SK-MEL-5 (cell line): ENCODE results near the gene SLC2A6. TPM values are rescaled to one million over a fixed set of nuclear protein-coding genes. Genes with fewer than 3 reads are reported as not detected.
A peak's percentile ranks its signal among the peaks of the same experiment; 100 is the strongest.
"Not testable (repeated sequence)": the region's sequence is repeated elsewhere in the genome, so short reads cannot be mapped to it uniquely, and the experiment has no call there.

ENCODE experiments used
- DNase-seq: peaks from one replicate; pipeline ENCODE4 v3.0.0-alpha.2; 2016; ENCODE audit warnings: low read depth, low spot score
- in situ Hi-C: cut with HindIII; loops from 2 replicates; pipeline ENCODE4 v1.10.0; 2016; ENCODE audit warnings: low sequenced_read_pairs, high pct_unique_total_duplicates, low pct_unique_long_range_greater_than_20kb
- total RNA-seq: library from RNA; depleted of rRNA; stranded (reverse); fragments of >200 nt; shearing (Covaris generic); gene quantifications from 2 replicates; pipeline ENCODE4 v1.2.3, GENCODE V29; 2014

SLC2A6 gene
- total RNA-seq, 1 experiment from 2014 or later: 5.0 TPM

DNA sequence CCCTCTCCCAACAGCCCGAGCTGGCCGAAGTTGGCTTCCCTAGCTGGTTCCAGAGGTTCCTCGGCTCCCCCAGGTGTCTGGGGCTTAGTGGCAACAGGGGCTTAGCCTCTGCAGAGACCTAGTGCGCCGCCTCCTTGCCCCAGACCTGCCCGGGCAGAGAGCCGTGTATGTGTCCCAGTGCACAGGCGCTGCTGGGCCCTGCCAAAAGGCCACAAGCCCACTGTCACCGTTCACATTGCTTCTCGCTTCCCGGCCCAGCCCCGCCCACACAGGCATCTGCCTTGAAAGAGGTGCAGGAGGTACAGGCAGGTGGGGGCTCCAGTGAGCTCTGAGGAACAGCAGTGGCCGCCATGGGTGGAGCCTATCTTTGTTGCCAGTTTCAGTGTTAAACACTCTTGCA lies 21.7 kb downstream of the SLC2A6 start:
- in situ Hi-C loops: no loop called here
- no peak for DNase-seq

DNA sequence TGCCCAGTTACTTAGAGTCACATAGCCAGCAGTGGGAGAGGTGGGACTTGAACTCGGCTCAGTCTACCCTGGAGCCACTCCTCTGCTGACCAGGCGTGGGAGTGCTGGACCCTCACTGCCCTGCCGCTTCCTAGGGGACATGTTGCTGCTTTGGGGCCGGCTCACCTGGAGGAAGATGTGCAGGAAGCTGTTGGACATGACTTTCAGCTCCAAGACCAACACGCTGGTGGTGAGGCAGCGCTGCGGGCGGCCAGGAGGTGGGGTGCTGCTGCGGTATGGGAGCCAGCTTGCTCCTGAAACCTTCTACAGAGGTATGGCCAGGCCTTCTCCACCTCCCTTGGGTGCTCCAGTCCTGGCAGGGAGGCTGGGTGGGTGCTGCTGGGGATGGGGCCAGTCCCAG lies 22.5 kb downstream of the SLC2A6 start:
- no peak for DNase-seq
- in situ Hi-C loops: no loop called here

DNA sequence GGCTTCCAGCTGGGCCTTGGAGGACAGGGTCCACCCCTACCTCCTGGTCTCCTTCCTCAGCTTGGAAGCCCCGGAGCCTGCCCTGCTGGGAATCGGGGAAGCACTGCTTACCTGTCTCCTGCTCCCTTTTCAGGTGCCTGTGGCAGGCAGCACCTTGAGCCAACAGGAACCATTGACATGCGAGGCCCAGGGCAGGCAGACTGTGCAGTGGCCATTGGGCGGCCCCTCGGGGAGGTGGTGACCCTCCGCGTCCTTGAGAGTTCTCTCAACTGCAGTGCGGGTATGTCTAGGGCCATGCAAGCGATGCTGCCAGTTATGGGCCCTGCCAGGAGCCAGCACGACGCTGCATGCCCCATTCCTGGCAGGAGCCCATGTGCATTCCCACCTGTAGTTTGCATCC lies 23.0 kb downstream of the SLC2A6 start:
- in situ Hi-C loops: no loop called here
- no peak for DNase-seq

DNA sequence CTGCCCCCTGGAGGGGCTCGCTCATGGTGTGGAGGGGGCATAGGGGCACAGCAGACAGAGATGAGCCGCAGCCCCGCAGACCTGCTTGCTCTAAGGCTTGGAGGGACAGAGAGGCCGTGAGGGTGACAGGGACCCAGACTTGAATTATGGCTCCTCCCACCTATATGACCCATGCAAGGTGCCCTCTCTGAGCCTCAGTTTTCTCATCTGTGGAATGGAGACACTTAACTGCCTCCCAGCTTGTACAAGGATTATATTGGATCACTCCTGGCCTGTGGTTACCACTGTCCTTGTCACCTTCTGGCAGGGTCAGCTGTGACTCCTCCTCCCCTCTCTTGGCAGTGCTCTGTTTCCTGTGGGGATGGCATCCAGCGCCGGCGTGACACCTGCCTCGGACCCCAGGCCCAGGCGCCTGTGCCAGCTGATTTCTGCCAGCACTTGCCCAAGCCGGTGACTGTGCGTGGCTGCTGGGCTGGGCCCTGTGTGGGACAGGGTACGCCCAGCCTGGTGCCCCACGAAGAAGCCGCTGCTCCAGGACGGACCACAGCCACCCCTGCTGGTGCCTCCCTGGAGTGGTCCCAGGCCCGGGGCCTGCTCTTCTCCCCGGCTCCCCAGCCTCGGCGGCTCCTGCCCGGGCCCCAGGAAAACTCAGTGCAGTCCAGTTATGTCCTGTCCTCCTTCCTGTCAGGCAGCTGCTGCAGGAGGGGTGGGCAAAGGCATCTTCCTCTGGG lies 23.8 kb downstream of the SLC2A6 start:
- no peak for DNase-seq
- in situ Hi-C loops: no loop called here

DNA sequence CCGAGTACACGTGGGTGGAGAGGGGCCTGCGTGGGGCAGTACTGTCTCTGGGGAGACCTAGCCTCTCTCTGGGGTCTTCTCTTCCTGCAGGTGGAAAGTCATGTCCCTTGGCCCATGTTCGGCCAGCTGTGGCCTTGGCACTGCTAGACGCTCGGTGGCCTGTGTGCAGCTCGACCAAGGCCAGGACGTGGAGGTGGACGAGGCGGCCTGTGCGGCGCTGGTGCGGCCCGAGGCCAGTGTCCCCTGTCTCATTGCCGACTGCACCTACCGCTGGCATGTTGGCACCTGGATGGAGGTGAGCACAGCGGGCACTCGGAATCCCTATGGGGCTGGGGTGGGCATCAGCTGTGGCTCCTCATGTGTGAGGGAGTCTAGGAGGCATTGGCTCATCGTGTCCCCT lies 24.6 kb downstream of the SLC2A6 start:
- in situ Hi-C loops: no loop called here
- DNase-seq: no peak

DNA sequence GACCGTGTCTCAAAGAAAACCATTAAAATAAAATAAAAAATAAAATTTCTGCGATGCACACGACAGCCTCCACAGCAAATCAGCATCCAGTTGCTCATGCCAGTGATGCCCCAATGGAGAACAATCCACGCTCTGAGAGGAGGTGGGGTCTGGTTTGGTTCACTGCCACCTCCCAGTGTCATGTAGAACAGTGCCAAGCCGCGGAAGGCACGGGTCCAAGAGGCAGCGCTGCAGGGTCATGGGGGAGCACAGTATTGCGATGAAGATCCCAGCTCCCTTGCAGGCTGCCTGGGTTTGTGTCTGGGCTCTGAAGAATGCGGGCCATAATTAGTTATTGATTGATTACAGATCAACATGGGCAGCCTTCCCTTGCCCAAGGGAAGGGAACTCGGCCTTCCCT lies 25.2 kb downstream of the SLC2A6 start:
- in situ Hi-C loops: no loop called here
- no peak for DNase-seq

DNA sequence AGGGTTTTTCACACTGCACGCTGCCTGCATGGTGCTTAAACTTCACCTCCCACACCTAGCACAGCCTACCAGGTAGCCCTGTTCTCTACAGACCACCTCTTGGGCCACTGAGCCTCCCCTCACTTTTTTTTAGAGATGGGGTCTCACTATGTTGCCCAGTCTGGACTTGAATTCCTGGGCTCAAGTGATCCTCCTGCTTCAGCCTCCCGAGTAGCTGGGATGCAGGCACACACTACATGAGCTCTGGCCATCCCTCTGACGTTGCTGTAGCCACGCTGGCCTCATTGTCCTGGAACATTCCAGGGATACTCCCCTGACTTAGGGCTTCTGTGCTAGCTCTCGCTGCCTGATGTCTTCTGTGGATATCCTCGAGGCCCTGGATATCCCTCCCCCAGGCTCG lies 26.3 kb downstream of the SLC2A6 start:
- no peak for DNase-seq

DNA sequence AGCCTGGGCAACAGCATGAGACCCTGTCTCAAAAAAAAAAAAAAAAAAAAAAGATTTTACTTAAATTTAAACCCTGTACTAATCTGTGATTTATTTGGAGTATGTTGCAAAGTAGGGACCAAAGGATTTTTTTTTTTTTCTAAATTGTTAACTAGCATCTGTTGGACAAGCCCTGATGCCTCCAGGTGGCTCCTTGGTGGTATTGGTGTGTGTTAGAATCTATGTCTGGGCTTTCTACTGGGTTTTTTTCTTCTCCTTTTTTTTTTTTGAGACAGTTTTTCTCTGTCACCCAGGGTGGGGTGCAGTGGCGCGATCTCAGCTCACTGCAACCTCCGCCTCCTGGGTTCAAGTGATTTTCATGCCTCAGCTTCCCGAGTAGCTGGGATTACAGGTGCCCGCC lies 27.0 kb downstream of the SLC2A6 start:
- in situ Hi-C loops, DNase-seq: not testable (repeated sequence)

More for the DNA sequence above, 26.3 kb downstream of the SLC2A6 start:
- in situ Hi-C loops: no loop called here

DNA sequence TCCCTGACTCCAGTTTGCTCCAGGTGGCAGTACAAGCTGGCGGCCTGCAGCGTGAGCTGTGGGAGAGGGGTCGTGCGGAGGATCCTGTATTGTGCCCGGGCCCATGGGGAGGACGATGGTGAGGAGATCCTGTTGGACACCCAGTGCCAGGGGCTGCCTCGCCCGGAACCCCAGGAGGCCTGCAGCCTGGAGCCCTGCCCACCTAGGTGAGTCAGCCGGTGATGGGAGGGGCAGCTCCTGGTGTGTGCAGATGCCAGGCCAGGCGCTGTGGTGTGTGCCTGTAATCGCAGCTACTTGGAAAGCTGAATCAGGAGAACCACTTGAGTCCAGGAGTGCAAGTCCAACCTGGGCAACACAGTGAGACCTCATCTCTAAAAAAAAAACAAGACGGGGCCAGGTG lies 29.1 kb downstream of the SLC2A6 start:
- no peak for DNase-seq

DNA sequence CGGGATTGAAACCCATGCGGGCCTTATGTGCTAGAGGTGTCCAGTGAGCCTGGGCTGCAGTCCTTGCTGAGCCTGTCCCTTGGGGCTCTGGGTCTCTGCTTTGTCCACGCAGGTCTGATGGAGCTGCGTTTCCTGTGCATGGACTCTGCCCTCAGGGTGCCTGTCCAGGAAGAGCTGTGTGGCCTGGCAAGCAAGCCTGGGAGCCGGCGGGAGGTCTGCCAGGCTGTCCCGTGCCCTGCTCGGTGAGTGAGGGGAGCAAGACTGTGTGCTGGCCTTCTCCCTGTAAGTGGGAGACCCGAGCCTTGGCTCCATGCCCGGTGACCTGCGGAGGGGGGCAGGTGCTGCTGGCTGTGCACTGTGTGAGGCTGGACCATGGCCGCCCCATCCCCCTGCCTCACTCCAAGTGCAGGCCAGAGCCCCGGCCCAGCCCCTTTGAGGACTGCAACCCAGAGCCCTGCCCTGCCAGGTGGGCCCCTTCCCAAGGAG lies 30.4 kb downstream of the SLC2A6 start:
- in situ Hi-C loops: no loop called here
- no peak for DNase-seq

More for the DNA sequence above, 29.1 kb downstream of the SLC2A6 start:
- in situ Hi-C loops: no loop called here

DNA sequence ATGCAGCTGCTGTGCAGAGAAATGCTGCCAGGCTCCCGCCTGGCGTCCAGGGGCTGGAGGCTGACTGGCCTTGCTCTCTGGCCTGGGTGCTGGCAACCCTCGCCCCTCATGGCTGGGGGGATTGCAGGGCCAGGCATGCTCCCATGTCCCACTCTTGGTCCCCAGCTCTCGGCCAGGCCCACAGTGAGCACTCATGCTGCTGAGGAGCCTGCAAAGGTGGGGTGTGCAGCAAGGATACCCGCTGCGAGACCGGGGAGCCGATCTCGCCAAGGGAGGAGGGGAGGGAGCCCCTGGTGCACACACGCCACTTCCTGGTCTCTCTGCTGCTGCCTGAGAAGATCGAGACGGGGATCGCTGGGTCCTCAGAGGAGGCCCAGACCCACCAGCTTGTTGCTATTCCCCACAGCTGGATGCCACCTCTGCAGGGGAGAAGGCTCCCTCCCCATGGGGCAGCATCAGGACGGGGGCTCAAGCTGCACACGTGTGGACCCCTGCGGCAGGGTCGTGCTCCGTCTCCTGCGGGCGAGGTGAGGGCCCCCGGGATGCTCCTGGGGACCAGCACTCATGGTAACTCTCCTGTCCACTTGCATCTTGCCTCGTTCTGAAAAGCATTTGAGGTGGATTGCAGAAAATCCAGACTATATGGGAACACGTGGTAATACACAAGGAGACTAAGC lies 33.5 kb downstream of the SLC2A6 start:
- in situ Hi-C loops: no loop called here
- DNase-seq: no peak

DNA sequence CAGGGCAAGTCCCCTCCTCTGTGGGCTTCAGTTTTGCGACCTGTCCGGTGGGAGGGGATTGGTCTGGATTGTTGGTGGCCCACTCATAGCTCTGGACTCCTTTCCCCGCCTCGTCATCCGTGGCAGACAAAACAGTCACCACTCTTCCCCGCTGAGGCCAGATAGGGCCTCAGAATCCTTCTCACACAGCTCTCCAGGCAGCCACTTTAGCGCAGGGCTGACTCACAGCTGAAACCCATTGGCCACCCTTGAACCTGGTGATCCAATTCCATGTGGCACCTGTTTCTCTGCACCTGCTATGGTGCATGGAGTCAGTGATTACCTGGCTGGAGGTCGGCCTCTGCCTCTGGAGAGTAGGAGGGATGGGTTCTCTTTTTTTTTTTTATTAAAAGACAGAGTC lies 34.9 kb downstream of the SLC2A6 start:
- DNase-seq: no peak

DNA sequence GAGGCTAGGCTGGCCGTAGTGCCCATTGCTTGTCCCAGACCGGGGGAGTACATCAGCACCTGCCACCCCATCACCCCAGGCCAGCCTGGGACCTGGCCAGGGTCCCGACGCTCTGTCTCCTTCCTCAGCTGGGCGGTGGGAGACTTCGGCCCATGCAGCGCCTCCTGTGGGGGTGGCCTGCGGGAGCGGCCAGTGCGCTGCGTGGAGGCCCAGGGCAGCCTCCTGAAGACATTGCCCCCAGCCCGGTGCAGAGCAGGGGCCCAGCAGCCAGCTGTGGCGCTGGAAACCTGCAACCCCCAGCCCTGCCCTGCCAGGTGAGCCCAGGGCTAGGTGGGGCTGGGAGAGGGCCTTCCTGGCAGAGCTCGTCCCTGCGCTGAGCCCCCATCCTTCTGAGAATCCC lies 35.7 kb downstream of the SLC2A6 start:
- in situ Hi-C loops: no loop called here
- DNase-seq: no peak

More for the DNA sequence above, 34.9 kb downstream of the SLC2A6 start:
- in situ Hi-C loops: no loop called here

DNA sequence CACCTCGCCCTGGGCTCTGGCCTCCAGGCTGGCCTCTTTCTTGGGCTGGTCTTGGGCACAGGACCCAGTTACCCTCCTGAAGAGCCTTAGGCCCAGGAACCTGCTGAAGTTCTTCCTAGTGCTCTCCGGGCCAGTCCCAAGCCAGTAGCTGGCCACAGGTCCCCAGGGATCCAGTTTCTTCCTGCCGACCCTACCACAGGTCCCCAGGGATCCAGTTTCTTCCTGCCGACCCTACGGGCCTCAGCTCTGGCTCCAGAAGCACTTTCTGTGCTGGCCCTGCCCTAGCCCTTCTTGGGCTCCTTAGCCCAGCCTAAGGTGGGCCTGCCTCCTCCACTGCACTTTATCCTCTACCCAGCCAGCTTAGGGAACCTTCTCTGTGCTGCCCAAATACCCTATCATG lies 37.3 kb downstream of the SLC2A6 start:
- no peak for DNase-seq
- in situ Hi-C loops: no loop called here

DNA sequence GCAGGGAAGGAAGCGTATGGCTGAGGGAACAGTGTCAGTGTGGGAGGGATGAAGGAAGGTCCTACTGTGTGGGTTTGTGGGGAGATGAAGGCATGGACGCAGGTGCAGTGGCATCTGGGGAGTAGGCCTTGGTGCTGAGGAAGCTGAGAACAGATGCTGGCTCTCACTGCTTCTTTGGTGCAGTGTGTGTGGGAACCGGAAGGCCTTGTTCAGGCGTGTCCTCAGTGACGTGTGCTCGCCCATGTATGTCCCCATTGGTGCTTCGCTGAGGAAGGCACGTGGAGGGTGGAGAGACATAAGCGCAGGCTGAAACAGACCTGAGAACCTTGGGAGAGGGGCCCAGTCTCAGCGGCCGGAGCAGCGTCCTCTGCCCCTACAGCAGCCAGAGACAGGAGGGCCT lies 38.0 kb downstream of the SLC2A6 start:
- no peak for DNase-seq

DNA sequence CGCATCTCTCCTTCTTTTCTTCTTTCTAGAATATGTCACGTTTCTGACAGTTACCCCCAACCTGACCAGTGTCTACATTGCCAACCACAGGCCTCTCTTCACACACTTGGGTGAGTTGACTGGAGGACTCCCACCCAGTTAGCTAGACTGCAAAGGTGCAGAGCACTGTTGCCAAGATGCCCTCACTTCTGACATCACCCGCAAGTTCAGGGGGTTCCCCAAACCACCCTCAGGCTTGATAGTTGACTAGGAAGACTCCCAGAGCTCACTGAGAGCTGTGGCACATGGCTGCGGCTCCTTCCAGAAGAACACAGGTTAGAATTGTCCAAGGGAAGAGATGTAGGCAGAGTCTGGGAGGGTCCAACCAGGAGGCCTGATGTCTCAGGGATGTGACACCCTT lies 39.6 kb downstream of the SLC2A6 start:
- DNase-seq: no peak
- in situ Hi-C loops: no loop called here

More for the DNA sequence above, 38.0 kb downstream of the SLC2A6 start:
- in situ Hi-C loops: no loop called here

DNA sequence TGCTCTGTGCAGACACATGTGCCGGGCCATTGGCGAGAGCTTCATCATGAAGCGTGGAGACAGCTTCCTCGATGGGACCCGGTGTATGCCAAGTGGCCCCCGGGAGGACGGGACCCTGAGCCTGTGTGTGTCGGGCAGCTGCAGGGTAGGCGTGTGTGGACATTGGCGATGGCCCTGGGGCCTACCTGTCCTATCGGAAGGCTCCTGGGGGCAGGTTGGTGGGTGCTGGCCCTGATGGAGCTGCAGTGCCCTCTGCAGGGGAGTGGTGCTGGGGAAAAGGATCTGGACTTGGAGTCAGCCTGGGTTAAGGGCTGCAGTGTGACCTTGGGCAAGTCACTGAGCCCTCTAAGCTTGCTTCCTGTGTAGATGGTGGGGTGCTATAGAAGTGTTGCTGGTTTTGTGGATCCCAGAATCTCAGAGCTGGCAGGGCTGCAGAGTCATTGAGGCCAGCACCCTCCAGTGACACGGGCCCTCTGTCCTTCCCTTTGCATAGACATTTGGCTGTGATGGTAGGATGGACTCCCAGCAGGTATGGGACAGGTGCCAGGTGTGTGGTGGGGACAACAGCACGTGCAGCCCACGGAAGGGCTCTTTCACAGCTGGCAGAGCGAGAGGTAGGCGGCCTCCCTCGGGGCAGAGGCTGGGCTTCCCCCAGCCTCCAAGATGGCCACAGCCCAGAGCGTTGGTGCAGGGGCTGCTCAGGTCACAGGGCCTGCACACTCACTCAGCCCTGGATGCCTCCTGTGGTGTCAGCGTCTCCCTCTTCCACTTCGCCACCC lies 41.0 kb downstream of the SLC2A6 start:
- in situ Hi-C loops: no loop called here
- DNase-seq: peak; percentile 41

DNA sequence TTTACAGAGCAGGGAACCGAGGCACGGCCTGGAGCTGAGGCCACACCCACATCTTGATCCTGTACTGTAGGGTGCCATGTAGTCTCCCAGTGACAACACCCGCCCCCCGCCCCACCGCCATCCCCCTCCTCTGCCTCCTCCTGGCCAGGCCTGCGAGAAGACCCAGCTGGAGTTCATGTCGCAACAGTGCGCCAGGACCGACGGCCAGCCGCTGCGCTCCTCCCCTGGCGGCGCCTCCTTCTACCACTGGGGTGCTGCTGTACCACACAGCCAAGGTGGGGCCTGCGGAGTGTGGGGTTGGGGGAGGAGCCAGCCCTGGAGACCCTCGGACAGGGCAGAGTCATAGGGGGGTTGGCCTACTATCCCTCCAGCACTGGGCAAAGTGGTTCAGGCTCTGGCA lies 42.2 kb downstream of the SLC2A6 start:
- no peak for DNase-seq
- in situ Hi-C loops: no loop called here
